HL-60 (cell line): Measurements from ENCODE around the gene HSPBAP1.

Source experiments
- DNase-seq, 2 experiments: peaks; one replicate each; pipeline ENCODE4 v3.0.0-alpha.2; 2010 to 2020; ENCODE audit warnings: low read depth in 1 of 2, low spot score in 1 of 2
- H3K27ac ChIP-seq: fragments of 250-450 bp; sonication (Bioruptor Pico); replicated peaks from 2 replicates; pipeline ENCODE4 v1.5.1; 2020; ENCODE audit warnings: mild to moderate bottlenecking, moderate library complexity
- H3K27me3 ChIP-seq: fragments of 250-450 bp; sonication (Bioruptor Pico); 2 replicates; pipeline ENCODE4 v1.5.1; 2021; ENCODE audit warnings: mild to moderate bottlenecking, moderate library complexity; ENCODE audit not compliant: insufficient read depth, poor library complexity, severe bottlenecking
- H3K4me3 ChIP-seq: replicated peaks from 2 replicates; pipeline ENCODE4 v1.5.1; 2011; ENCODE audit warnings: mild to moderate bottlenecking, control low read depth, low read length; ENCODE audit not compliant: insufficient read depth
- CTCF ChIP-seq: IDR thresholded peaks from one replicate; pipeline ENCODE4 v1.5.1; 2011; ENCODE audit warnings: low read length, control low read depth, inconsistent platforms; ENCODE audit not compliant: insufficient read depth
- GABPA ChIP-seq: IDR thresholded peaks from 2 replicates; pipeline ENCODE4 v1.6.1; 2012; ENCODE audit warnings: low read depth
- POLR2AphosphoS5 ChIP-seq: IDR thresholded peaks from 2 replicates; pipeline ENCODE4 v1.6.1; 2012; ENCODE audit warnings: low read depth
- REST ChIP-seq: IDR thresholded peaks from 2 replicates; pipeline ENCODE4 v1.6.1; 2012; ENCODE audit warnings: low read depth; ENCODE audit not compliant: insufficient replicate concordance
- SPI1 ChIP-seq: IDR thresholded peaks from 2 replicates; pipeline ENCODE4 v1.6.1; 2012; ENCODE audit warnings: low read depth, mild to moderate bottlenecking, borderline replicate concordance

The HSPBAP1 gene

GRCh38 chr3:122789585-122790273, 3.9 kb downstream of the HSPBAP1 start:
- Histone ChIP-seq H3K4me3 (no peak overlapping the region), H3K27me3 (no peaks in the 10 kb centered on the region), H3K27ac (0 out of 2 replicates have a peak overlapping the region, but pooled peaks have one; percentile 22)
- no peak for DNase-seq
- TF ChIP-seq GABPA (no peak), CTCF (no peak), SPI1 (no peak; the same call in 1 of the 2 replicates), REST (no peak), POLR2AphosphoS5 (no peak)

GRCh38 chr3:122787872-122788271, 5.8 kb downstream of the HSPBAP1 start:
- Histone ChIP-seq H3K27ac (peak overlapping the region; percentile 58), H3K4me3 (no peak overlapping the region), H3K27me3 (no peaks in the 10 kb centered on the region)
- DNase-seq, result no peak
- TF ChIP-seq CTCF (no peak), POLR2AphosphoS5 (no peak)

GRCh38 chr3:122786066-122786465, 7.6 kb downstream of the HSPBAP1 start:
- TF ChIP-seq REST (no peak), POLR2AphosphoS5 (no peak), SPI1 (no peak), GABPA (no peak), CTCF (no peak)
- DNase-seq, result no peak
- H3K4me3 ChIP-seq, result no peak overlapping the region
- H3K27ac ChIP-seq, result no peak overlapping the region
- no peaks in the 10 kb centered on the region for H3K27me3 ChIP-seq

GRCh38 chr3:122785231-122785630, 8.4 kb downstream of the HSPBAP1 start:
- H3K27ac ChIP-seq, result no peak overlapping the region
- DNase-seq, result no peak
- no peak for TF ChIP-seq REST
- no peak for TF ChIP-seq POLR2AphosphoS5
- TF ChIP-seq CTCF, result no peak
- TF ChIP-seq GABPA, result no peak
- H3K27me3 ChIP-seq, result no peaks in the 10 kb centered on the region
- no peak overlapping the region for H3K4me3 ChIP-seq
